Inflammatory macrophage treated with lipopolysaccharide for 4 hours (primary cell): ENCODE measurements around the gene KCNAB2.

ENCODE experiments used
- DNase-seq: peaks from one replicate; pipeline ENCODE4 v3.0.0-alpha.2; 2020

KCNAB2 gene

DNA sequence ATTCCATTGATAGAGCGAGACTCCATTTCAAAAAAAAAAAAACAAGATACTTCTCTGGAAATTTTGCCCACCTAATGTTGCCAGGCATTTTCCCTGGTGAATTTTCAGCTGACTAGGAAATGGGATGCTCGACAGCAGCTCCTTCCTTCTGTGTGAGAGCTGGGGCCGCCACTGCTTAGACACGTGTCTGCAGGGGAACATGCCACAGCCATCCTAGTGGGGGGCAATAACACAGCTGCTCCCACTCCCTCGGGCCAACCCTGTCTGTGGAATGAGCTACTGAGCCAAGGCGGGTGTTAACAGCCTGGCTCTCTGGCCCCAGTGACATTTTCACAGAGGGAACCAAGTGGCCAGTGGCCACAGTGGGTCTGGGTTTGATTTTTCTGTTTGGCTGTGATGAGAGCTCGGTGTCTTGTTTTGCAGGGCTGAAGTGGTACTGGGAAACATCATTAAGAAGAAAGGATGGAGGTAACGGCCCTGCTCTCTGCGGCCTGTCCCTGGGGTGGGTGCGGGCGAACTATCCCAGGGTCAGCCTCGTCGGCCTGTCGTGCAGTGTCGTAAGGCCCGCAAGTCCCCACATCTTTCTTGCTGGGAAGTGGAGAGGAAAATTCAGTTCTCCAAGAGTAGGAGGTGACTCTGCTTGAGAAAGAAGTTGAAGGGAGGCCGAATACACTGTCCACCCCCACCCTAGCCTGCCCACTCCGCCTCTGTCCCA is 39.2 kb downstream of the KCNAB2 start:
- DNase-seq: no peak

DNA sequence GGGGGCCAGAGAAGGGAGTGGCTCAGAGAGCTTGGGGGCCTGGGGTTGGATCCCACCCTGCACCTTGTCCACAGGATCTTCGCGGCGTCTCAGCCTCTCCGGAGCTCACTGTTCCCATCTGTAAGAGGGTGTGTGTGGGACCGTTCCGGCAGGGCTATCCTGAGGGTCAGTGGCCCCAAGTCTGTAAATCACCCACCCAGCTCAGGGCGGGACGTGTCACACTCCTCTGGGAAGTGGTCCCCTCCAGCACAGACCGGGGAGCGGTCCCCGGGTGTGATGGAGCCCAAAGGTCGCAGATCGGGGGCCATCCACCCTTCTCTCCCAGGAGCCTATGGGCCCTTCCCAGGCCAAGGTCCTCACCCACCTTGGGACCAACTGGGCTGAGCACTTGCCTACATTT is 40.0 kb downstream of the KCNAB2 start:
- no peak for DNase-seq

DNA sequence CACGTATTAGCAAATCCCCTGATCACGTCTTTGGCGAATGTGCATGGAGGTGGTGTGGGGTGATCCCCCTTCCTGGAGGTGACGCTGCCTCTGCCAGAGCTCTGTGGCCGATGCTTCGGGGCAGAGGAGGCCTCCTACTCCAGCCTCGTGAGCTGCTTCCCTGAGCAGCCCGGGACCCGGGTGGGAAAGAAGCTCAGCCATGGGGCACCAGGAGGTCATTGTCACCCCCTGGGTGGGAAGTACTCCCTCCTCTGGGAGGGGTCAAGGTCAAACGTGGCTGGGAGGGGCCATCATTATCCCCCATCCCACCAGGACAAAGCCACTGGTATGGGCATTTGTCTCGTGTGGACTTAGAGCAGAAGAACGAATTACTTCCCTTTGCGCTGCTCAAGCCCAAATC is 40.7 kb downstream of the KCNAB2 start:
- no peak for DNase-seq

DNA sequence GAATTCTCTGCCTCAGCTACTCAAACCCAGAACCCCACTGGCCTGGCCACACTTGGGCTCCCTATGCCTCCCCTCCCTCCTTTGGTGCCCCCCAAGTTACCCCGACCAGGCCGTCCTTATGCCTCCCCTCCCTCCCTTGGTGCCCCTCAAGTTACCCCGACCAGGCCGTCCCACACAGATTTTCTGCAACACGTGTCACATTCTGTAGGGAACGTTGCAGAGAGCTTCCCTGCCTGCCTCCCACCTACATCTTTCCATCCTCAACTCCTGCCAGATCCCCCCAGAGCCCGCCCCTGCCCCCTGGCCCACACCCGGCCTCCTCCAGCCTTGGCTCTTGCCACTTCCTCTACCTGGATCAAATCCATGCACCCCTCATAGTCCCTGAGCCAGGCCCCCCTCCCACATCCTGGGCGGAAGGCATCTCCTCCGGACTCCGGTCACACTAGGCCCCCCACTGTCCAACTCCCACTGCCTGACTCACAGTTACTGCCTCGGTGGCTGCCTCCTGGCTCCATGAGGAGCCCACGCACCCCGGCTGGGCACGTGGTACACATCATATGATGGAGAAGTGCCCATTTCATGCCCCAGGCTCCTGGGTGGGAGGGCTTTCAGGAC is 41.2 kb downstream of the KCNAB2 start:
- DNase-seq: no peak

- no peak for DNase-seq
Measured at GRCh38 chr1:6087377-6087772, 41.7 kb downstream of the KCNAB2 start.

DNA sequence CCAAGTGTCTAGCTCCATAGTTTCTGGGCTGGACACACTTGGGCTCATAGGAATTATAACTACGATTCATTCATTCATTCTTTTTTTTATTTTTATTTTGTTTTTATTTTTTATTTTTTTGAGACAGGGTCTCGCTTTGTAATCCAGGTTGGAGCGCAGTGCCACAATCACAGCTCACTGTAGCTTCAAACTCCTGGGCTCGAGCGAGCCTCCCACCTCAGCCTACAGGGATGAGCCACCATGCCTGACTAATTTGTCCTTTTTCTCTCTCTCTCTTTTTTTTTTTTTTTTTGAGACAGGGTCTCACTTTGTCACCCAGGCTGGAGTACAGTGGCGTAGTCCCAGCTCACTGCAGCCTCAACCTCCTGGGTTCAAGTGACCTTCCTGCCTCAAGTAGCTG is 42.3 kb downstream of the KCNAB2 start:
- DNase-seq: no peak

- DNase-seq: no peak
Measured at GRCh38 chr1:6088956-6089355, 43.3 kb downstream of the KCNAB2 start.

- no peak for DNase-seq
Measured at GRCh38 chr1:6090288-6090687, 44.6 kb downstream of the KCNAB2 start.

- no peak for DNase-seq
Measured at GRCh38 chr1:6090996-6091822, 45.5 kb downstream of the KCNAB2 start.

- no peak for DNase-seq
Measured at GRCh38 chr1:6091823-6092109, 46.1 kb downstream of the KCNAB2 start.

GRCh38 chr1:6092211-6092610 is 46.5 kb downstream of the KCNAB2 start:
- DNase-seq: no peak

DNA sequence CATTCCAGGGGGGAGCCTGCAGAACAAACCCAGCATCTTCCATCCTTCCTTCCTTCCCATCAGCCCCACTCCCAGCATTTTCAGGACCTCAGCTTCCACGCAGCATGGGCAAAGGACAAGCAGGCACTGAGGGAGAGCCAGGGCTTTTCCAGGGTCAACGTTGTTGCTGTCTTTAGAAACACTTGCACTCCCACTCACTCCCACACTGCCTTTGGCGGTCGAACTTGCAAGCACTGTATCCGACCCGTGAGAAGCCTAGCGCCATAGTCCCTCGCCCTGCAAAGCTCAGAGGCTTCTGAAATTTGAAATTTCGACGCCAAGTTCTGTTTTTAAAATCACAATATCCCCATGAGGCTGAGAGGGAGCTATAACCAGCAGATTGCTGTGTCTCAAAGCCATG is 47.4 kb downstream of the KCNAB2 start:
- no peak for DNase-seq

DNA sequence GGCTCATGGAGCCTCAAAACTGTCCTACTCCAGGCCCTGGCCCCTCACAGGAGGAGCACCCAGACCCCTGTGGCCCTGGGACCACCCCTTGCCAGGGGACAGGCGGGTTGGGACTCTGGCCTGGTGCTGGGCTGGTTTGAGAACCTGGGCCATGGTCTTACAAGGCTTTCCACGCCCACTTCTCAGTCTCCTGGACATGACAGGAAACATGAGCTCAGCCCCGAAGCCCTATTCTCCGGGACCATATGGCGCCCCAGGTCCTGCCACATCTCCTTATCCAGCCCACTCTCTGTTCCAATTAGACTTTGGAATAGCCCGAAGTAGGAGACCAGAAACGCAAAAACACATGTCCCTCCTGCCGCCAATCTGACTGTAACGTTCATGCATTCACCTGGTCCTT is 47.9 kb downstream of the KCNAB2 start:
- no peak for DNase-seq

DNA sequence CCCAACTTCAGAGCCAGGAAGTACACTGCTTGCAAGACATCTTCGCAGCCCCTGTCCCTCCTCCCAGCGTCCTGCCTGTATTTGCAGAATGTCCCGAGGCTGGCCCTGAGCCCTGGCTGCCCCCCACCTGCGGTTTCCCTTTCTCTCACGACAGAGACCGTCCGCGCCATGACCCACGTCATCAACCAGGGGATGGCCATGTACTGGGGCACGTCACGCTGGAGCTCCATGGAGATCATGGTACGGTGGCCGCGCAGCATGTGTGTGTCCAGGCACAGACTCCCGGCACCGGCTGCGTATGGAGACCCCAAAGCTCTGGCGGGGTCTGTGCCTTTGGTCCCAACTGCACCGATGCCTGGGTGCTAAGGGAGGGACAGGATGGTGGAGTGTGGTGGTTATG is 48.6 kb downstream of the KCNAB2 start:
- no peak for DNase-seq

DNA sequence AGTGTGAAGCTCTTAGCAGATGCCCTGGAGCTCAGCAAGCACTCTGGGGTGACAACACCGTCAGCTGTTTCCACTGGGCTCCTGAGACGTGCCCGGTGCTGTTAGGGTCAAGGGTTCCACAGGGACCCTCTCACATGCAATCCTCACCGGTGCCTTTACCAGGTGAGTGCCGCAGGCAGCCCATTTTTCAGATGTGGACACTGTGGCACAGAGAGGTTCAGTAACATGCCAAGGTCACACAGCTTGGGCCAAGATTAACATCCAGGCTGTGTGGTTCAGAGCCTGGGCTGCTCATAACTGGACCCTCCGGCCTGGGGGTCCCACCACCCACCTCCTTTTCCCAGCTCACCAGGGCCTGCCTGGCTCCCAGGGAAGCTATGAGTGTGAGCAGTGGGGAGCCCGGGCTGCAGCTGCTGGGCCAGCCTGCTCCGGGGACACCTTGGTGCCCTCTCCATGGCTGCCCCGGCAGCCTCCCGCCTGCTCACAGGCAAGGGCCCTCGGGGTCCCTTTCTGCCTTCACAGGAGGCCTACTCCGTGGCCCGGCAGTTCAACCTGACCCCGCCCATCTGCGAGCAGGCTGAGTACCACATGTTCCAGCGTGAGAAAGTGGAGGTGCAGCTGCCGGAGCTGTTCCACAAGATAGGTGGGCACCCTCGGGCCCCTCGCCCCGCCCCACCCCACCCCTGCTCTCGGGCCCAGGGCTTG is 49.3 kb downstream of the KCNAB2 start:
- DNase-seq: no peak

DNA sequence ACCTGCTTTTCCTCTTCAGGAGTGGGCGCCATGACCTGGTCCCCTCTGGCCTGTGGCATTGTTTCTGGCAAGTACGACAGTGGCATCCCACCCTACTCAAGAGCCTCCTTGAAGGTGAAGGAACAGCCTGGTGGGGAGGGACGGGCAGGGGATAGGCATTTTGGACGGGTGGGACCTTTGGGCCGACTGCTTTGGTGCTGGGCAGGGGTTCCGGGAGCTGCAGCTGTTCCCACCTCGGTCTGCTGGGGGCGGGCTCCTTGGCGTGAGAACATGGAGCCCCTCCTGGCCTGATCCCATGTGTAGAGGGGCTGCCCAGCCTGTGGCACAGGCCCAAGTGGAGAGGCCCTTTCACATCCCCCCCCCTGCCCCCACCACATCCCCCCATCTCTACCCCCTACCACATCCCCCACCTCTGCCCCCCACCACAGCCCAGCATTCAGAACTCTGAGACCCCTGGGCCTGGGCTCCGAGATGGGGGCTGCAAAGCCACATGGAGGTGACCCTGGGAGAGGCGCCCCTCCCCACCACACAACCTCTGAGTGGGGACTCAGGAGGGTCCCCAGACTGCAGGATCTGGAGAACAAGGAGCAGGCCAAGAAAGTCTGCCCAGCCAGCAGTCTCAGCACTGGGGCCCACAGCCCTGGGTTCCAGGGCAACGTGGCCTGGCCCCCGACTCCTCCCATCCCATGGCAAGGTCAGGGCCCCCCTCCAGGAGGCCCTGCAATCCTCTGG is 50.0 kb downstream of the KCNAB2 start:
- DNase-seq: no peak

GRCh38 chr1:6096243-6097116 is 50.8 kb downstream of the KCNAB2 start:
- DNase-seq: no peak

- no peak for DNase-seq
Measured at GRCh38 chr1:6097117-6097595, 51.5 kb downstream of the KCNAB2 start.

GRCh38 chr1:6097824-6098223 is 52.1 kb downstream of the KCNAB2 start:
- no peak for DNase-seq

DNA sequence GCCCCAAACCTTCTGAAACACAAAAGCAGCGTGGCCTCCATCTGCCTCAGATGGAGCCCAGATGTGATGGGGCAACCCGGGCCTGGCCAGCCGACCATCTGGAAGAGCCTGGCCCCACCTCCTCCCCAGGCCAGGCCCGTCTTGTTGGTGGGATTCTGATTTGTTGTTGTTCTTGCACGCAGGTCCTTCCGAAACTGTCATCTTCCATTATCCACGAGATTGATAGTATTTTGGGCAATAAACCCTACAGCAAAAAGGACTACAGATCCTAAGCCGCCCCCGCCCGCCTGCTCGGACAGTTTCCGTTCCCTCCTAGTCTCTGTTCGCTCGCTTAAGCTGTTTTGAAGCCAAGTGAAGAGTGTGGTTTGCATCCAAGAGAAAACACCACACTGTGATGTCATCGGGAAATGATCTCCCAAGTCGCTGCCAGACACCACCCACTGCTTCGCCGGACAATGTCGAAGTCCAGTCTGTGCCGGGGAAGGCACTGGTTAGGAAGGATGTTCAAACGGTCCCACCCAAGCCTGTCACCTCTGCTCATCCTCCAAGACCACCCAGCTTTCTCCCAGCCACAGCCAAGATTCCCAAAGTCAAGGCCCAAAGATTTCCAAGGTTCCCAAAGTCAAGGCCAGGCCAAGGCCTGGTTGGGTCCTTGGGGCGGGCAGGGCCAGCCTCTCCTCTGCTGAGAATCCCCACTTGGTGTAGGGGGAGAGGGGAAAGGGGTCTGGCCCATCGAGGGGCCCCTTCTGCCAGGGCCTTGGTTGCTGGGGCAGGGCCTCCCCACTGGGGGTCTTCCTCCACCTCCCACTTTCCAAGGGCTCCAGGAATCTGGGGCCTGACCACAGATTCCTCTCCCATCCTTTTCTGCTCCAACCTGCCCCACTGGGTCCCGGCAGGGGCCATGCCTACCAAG is 52.9 kb downstream of the KCNAB2 start:
- no peak for DNase-seq

GRCh38 chr1:6099297-6099696 is 53.6 kb downstream of the KCNAB2 start:
- no peak for DNase-seq
